T-helper 9 cell (primary cell): Measurements from ENCODE around the gene ITGA11.

Experiments
- DNase-seq: peaks from one replicate; pipeline ENCODE4 v3.0.0-alpha.2; 2020

Gene ITGA11

DNA sequence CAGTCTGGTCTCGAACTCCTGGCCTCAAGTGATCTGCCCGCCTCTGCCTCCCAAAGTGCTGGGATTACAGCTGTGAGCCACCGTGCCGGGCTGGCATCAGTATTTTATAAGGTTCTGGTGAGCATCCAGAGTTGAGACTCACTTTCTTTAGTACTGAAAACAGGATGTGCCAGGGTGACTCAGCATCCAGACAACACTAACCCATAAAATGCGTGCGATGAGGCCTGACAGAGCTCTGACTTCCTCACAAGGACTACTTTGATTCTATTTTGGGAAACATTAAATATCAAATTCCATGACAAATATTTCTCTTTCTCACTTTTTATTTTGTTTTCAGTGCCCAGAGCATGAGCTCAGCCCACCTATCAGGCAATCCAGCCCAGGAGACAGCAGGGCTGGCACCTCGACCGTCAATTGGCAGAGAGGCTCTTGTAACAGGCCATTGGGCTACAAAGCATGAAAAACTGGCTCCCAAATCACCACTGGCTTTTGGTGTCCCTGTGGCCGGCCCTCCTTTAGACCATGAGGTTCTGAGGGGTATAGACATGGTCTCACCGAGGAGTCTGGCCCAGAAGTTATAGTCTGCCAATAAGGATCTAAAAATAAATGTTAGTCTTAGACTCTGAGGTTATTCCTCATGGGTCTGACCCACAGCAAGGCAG lies 79.4 kb downstream of the ITGA11 start:
- no peak for DNase-seq

DNA sequence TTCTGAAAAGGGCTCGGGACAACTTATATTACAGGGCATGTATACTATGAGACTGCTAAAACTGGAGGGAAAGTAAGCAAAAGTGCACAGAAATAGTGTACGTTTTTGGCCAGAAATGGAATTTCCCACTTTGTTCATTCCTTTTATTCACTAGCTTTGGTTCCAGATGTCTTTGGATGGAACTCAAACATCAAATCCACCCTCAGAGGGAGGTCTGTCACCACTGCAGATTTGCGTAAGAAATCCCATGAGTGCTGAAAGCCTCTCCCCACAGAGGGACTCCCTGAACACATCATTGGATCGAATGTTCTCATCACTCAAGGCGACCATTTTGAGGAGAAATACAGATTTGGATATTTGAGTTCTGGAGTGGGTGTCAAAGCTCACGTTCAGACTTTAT lies 82.8 kb downstream of the ITGA11 start:
- DNase-seq = no peak

DNA sequence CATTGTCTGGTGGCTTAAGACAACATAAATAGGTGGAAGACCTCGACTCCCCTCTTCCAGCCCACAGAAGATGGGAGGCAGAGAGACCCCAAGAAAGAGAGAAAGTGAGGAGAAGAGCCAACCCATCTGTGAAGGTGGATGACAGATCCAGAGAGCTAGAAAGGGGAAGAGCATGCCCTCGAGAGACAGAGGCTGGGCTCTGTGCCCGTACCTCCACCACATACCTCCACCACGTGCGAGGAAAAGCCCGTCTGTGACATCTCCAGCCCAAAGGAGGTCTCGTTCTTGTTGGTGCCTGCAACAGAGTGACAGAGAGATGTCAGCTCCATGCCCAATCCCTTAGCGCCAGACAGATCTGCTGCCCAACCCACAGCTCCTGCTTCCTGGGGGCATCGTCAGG lies 83.4 kb downstream of the ITGA11 start:
- DNase-seq = no peak

DNA sequence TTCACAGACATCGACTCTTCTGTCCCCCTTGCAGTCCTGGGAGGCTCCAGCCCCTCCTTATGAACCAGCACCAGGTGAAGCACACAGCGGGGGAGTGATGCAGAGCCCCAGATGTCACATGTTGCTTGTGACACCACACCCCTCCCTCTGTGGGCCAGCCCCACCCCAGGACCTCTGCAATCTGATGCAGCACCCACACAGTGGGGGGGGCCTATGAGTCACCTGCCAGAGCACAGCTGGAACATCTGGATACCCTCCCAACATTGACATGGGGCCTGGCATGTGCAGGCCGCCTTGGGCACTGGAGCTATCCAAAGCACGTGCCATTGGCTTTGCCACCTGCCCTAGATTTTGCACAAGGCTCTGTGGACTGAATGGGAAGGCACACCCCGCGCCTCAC lies 83.9 kb downstream of the ITGA11 start:
- DNase-seq = no peak

DNA sequence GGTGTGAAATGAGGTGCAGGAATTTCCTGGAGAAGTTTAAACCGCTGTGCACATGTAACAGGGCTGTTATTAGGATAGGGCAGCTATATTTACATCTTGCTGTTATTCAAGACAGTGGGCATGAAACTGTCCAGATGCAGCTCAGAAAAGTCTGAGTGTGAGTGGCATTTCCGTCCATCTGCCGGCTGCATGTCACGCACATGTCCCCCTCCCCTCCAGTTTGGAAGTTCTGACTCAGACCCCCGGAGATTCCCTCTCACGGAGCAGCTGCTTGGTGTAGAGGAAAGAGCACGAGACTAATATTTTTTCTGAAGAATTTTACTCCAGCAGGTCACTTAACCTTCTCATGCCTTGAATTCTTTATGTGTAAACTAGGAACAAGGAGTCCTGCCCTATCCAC lies 84.6 kb downstream of the ITGA11 start:
- no peak for DNase-seq

DNA sequence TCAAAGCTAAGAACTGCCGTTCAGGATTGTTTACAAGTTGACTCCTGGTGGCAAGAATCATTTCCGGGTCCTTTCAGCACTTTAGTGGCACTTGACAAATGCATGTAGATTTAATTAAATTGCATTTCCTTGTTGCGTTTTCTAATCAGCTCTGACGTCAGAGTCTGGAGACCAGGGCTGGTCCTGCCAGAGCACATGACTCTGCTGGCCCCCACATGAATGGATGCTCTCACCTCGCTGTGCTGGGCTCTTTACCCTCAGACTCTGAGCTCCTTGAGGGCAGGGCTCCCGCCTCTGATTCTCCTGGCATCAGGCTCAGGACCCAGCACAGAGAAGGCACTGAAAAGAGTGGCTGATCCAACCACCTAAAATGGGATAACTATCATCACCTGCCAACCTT lies 85.0 kb downstream of the ITGA11 start:
- no peak for DNase-seq

DNA sequence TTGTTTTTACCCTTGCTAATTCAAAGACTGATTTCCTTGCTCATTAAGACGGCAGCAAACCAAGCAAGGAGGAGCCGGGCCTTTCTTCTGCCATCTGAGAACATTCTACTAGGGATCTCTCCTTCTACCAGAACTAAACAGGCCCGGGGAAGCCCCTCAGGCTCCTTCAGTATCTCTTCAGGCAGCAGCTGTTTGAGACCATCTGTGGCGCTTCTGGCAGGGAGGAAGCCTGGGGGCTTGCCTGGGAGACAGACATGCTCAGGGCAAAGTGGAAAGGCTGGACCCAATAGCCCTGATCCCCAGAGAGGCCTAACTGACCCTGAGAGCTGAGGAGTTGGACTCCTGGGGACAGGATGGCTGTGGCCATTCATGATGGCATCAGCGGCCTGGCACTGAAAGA lies 86.5 kb downstream of the ITGA11 start:
- no peak for DNase-seq

DNA sequence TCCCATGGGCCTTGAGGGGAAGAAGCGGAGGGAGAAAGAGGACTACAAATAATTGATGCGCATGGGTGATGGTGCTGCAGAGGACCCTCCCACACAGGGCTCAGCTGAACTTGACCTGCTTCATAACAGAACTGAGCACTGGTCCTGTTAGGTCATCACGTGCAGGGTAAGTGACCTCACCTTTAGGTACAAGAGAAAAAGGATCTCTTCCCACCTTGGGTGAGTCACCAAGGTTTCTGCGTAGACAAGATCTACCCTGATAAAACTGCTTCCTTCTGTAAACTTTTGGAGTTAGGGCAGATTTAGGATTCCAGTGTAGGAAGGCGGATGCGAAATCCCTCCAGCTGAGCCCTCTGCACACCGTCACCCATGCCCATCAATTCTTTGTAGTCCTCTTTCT lies 87.4 kb downstream of the ITGA11 start:
- DNase-seq = no peak

DNA sequence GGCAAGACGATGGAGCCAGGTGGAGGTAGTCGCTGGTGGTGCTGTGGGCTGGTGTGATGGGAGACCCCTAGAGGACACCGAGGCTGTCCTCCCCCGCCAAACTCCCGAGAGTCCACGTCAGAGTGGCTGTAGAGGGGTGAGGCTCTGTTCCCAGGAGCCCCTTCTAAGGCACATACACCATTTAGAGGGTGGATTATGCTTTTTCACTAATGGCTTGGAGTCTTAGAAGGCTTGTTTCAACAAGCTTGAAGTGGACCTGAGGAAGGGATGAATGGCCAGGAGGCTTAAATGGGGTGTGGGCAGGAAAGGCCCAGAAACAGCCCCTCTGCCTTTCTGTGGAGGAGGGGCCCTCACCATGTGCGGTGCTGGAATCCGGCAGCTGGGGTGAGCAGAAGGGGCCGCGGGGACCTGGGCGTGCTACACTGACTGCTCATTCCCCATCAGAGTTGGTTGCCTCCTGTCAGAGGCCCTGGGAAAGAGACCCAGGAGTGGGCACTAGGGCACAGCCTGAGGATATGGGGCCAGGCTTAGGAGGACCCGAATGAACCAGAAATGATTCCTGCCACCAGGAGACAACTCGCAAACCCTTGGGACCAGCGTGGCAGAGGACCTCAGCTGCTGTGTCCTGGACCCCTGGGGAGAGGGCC lies 88.3 kb downstream of the ITGA11 start:
- DNase-seq = no peak

DNA sequence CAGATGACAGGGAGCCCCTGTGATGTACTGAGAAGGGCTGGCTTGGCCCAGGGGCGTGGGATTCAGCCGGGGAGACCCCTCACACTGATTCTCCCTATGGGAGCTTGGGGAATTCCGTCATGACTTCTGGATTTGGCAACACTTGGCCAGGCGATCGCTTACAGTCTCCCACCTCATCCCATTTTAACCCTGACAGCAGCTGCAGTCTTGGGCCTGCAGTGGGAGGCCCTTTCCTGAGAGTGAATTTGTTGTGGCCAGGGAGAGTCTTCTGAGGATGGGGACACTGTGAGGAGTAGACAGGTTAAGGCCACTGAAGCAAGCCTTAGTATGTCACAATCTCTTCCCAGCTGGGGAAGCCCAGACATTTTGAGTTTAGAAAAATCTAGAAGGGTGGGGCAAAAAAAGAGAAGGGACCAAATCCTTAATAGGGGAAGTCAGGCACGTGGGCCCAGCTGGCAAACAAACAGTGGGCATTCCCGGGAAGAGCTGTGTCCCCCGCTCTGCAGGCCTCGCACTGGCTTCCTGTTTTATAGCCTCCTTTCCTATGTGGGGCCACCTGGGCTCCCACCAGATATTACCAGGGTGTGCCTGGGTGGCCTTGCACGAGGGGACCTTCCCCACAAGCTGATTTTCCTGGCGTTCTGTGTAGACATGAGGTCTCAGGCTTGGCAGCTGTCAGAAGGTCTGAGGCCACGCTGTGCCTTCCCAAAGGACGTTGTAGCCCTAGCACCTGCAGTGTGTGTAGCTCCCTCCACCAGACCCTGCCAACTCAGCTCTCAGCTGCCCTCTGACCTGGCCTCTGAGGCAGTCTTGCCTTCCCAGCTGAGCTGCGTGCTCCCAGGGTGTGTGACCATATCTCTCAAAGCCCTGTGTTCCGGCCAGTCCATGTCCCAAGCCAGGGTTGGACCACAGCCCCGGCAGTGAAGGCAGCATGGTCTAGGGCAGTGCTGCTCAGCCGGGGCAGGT lies 89.9 kb downstream of the ITGA11 start:
- DNase-seq = no peak

DNA sequence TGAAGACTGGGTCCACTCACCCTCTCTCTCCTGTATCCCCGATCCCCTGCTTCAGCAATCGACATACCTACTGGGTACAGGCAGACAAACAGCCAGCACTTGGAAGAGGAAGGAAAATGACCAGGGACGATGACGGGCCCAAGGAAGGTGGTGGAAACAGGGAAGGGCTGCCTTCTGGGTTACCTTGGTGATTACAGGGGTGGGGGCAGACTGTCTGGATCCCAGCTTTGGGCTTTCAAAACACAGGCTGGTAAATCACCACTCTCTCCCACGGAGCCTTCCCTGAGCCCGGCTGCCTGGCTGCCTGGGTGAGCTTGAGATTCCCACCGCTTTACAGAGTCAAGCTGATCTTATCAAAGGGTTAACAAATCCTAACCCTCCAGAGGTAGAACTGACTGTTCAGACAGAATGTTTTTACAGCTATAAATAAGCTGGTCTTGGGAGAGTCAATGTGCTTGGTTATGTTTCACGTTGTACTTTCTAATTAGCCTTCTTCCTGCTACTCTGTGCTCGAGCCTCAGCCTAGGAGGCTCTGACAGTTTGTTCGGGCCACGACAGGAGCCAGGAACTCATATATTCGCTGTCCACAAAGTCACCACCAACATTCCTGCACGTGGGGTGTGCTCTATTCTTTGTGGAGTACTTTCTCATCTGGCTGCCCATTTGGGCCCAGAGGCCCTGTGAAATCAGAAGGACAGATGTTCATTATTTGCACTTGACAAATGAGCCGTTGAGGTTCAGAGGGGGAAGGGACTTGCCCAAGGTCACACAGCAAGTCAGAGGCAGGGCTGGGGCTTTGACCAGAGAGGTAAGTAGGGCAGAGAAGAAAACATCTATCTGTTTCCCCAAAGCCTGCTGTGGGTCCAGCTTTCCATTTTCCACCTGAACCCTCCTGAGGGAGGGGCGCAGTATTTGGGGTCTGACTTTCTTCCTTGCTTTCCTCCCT lies 91.0 kb downstream of the ITGA11 start:
- DNase-seq = no peak

DNA sequence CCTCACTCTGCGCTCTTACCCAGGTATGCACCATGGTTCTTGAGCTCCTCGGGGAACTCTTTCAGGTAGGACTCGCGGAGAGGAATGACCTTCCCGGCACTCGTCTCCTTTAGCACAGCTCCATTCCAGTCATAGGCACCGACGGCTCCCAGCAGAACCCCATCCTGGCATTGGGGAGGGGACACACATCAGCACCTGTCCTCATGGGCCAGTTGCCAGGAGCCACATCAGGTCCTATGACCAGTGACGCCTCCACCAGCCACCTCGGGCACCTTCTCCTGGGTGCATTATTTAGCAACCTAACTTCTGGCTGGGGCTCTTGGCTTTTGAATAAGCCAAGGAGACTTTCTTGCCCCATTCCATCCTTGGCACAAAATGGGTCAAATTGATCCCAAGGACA lies 92.5 kb downstream of the ITGA11 start:
- DNase-seq = no peak

DNA sequence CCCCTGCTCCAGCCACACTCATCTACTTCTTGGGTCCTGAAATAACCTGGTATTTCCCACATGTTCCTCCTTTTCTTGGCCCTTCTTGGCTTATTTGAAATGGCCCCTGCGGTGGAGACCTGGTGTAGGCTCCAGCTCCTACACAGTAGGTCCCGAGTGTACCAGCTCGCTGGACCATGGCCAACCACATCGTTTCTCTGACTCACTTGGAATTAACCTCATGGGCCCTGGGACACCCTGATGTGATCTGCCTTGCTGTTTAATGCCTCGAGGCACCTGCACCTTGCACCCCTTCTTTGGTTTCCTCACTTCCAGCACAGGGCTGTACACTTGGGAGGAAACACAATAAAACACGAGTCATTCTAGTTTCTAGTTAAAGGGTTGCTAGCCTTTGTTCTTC lies 94.1 kb downstream of the ITGA11 start:
- DNase-seq = no peak

DNA sequence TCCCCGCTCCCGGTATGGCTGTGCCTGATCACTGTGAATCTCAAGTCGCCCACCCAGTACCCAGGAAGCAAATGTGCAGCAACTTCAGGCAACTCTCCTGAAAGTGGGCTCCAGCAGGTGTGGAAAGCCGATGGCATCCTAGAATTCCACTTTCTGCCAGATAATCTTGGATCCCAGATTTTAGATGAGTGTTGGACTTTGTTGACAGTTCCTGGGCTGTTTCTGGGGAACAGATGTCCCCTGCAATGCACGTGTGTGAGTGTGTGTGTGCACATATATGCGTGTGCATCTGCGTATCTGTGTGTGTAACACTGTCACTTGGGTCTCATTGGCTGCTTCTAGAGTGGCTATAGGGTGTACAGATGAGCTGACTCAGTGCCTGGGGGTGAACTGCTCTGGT lies 95.4 kb downstream of the ITGA11 start:
- no peak for DNase-seq

DNA sequence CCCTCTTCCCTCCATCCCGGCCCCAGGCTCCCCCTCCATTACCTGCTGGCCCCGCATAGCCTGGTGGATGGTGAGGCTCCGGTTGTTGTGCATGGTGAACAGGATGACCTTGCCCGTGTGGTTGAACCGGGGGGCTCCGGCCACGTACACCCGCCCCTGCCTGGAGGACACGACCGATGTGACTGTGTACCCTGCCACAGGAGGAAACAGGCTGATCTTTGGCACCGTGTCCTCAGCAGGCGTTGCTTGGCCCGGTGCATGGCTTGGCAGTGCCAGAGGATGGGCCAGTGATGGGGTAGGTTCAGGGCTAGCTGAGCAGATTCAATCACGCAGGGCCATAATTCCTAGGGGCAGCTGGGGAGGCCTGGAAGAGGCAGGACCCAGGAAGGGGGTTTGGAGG lies 96.3 kb downstream of the ITGA11 start:
- DNase-seq = no peak

DNA sequence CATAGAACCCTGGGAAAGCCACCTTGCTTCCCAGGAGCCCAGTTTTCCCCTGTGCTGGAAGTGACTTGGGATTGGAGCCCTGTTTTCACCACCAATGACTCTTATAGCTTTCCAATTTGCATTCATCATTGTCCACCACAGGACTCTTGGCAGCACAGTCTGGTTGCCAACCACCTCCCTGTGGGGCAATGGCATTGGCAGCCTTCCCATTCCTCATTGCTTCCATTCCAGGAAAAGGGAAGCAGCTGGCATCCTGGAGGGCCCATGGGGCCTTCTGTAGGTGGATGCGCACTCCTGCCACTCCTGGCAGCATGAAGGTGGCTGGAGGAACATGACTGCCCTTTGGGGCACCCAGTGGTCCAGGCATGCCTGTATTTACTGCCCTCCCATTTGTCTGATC lies 96.7 kb downstream of the ITGA11 start:
- DNase-seq = no peak

DNA sequence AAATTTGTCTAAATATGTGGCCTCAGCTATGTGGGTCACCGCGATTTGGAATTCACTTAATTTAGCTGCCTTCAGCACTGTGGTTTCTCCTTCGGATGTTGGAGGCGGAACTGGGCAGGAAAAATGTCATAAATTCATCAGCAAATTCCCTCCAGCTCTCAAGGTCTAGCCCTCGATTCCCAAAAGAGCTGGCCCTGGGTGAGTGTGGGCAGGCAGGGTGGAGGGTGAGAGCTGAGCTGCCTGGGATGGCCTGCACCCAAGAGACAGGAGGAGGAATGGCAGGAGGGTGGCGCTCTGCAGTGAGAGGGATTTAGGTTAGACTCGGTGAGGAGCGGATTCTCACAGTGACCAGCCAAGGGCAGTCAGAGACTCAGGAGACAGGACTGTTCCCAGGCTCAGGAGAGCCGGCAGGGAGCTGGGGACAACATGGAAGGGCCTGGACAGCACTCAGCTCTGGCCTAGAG lies 97.3 kb downstream of the ITGA11 start:
- no peak for DNase-seq

DNA sequence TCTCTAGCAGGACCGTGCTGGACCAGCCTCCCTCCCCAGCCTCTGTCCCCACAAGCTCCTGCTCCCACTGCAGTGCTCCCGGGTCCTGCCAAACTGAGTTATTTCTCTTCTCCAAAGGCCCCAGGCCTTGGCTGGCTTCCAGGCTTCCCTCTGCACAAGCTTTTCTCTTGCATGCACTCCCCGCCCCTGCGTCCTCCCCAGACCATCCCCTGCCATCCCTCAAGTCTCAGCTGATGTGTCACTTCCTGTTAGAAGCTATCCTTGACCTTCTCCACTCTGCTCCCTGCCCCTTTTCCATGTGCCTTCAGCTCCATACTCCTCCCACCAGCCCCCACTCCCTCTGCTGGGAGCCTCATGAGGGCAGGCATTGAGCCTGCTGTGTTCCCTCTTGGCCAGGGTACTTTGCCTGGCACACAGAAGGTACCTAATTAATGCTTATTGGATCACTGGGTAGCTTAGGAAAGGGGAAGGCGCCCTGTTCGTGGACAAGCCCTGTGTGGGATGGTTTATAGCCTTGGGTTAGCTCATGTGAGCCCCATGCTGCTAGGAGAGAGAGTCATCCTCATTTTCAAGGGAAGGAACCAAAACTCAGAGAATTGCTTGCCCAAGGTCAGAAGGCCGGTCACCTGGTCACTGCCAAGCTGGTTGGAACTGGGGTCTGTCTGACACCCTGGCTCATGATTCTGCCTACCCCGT lies 98.0 kb downstream of the ITGA11 start:
- no peak for DNase-seq

DNA sequence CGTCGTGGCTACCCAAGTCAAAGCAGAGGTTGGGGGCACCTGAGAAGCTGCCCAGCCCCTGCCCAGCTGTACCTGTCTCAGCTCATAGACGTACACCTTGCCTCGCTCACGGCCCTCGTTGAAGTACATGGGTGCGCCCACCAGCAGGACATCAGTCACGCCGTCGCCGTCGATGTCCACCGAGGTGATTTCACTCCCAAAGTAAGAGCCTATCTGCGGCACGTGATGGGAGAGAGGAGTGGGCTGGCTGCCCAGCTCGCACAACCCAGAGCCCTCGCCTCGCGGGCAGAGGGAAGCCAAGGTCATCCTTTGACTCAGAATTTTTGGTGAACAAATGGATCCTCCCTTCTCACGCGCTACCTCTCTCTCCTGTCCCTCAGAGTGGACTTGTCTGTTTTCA lies 99.7 kb downstream of the ITGA11 start:
- no peak for DNase-seq

DNA sequence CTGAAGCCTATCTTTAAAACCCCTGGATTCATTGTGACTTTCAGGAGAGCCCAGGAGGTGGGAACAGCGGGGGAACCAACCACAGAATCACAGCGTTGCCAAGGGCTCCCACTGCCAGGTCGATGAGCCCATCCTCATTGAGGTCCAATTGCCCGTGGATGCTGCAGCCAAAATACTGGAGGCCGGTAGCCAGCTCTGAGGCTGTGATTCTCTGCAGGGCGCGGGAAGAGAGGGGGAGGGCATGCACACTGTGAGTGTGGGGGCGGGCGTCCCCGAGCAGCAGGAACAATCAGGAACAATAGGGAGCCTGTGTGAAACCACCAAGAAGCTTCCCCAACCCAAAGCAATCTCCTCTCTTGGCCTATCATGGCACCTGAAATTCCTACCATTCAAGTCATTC lies 101.1 kb downstream of the ITGA11 start:
- no peak for DNase-seq

DNA sequence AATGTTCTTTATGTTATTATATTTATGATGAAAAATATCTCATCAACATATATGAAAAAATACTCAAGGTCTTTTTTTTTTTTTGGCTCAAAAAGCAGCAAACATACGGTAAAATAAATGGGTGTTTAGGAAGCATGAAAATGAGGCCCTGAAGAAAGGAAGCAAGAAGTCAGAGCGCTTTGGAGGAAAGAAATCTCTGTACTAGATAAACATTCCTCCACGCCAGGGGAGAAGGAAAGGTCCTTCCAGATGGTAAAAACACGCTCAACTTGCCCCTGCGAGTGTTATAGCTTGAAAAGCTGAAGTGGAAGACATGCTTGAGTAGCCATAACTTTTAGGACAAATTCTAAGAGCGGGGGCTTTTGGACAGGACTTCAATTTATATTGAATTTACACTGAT lies 101.5 kb downstream of the ITGA11 start:
- DNase-seq = no peak

DNA sequence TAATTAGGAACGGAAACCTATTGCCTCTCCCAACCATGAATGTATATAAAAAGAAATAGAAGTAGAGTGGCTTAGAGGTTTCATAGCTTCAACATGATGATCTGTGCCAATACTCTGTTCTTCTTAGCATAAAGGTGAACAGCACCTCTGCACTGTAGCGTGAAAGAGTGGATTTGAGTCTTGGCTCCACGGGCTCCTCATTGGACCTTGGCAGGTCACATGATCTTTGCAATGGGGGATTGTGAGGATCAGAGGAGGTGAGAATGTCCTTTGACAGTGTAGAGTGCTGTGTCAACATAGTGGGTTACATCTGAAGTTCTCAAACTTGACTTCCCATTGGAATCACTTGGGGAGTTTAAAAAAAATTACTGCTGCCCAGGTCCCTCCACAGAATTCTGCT lies 103.0 kb downstream of the ITGA11 start:
- DNase-seq = no peak
